H9 (cell line): ENCODE data around the gene C1QB. TPM values are rescaled to one million over a fixed set of nuclear protein-coding genes. Genes with fewer than 3 reads are reported as not detected.

Source experiments
- DNase-seq: peaks from one replicate; pipeline ENCODE4 v3.0.0-alpha.2; 2017
- H2AFZ ChIP-seq: one replicate; pipeline ENCODE4 v1.6.1; 2013; ENCODE audit warnings: mild to moderate bottlenecking, low read length, control low read depth, moderate library complexity
- H2AK5ac ChIP-seq: 2 replicates; pipeline ENCODE4 v1.6.1; 2013; ENCODE audit warnings: low read length, control low read depth, mixed read lengths; ENCODE audit not compliant: insufficient read length
- H2BK120ac ChIP-seq: one replicate; pipeline ENCODE4 v1.6.1; 2013; ENCODE audit warnings: low read depth, mild to moderate bottlenecking, low read length, control low read depth, inconsistent platforms; ENCODE audit not compliant: poor library complexity, severe bottlenecking
- H2BK12ac ChIP-seq: 2 replicates; pipeline ENCODE4 v1.6.1; 2013; ENCODE audit warnings: low read length, control low read depth, mixed read lengths, low read depth; ENCODE audit not compliant: insufficient read length
- H2BK15ac ChIP-seq: 2 replicates; pipeline ENCODE4 v1.6.1; 2013; ENCODE audit warnings: low read depth, low read length, control low read depth
- H2BK20ac ChIP-seq: one replicate; pipeline ENCODE4 v1.6.1; 2013; ENCODE audit warnings: low read depth, mild to moderate bottlenecking, low read length, control low read depth, inconsistent platforms; ENCODE audit not compliant: poor library complexity, severe bottlenecking
- H2BK5ac ChIP-seq: 2 replicates; pipeline ENCODE4 v1.6.1; 2013; ENCODE audit warnings: low read length, control low read depth, mixed read lengths; ENCODE audit not compliant: insufficient read length
- H3K14ac ChIP-seq: 2 replicates; pipeline ENCODE4 v1.6.1; 2013; ENCODE audit warnings: low read length, control low read depth; ENCODE audit not compliant: insufficient read depth
- H3K18ac ChIP-seq: 2 replicates; pipeline ENCODE4 v1.6.1; 2013; ENCODE audit warnings: low read depth, mild to moderate bottlenecking, mixed read lengths, low read length, control low read depth; ENCODE audit not compliant: insufficient read length
- H3K23ac ChIP-seq: 2 replicates; pipeline ENCODE4 v1.6.1; 2013; ENCODE audit warnings: low read length, control low read depth, mixed read lengths, low read depth; ENCODE audit not compliant: insufficient read length
- H3K23me2 ChIP-seq: 2 replicates; pipeline ENCODE4 v1.6.1; 2013; ENCODE audit warnings: low read depth, mild to moderate bottlenecking, mixed read lengths, low read length, control low read depth; ENCODE audit not compliant: insufficient read length, poor library complexity, severe bottlenecking
- H3K27ac ChIP-seq: 2 replicates; pipeline ENCODE4 v1.5.1; 2013; ENCODE audit warnings: low read length, control low read depth, mixed read lengths, low read depth; ENCODE audit not compliant: insufficient read length
- H3K27me3 ChIP-seq: 2 replicates; pipeline ENCODE4 v1.6.1; 2013; ENCODE audit warnings: low read length, control low read depth, inconsistent platforms; ENCODE audit not compliant: insufficient read depth
- H3K4ac ChIP-seq: 2 replicates; pipeline ENCODE4 v1.6.1; 2013; ENCODE audit warnings: low read depth, mild to moderate bottlenecking, control low read depth, inconsistent platforms, low read length, moderate library complexity
- H3K4me1 ChIP-seq: 2 replicates; pipeline ENCODE4 v1.6.1; 2013; ENCODE audit warnings: low read length, control low read depth, inconsistent platforms; ENCODE audit not compliant: insufficient read depth
- H3K4me2 ChIP-seq: 2 replicates; pipeline ENCODE4 v1.6.1; 2013; ENCODE audit warnings: low read length, control low read depth, mixed read lengths; ENCODE audit not compliant: insufficient read length, insufficient read depth
- H3K56ac ChIP-seq: 2 replicates; pipeline ENCODE4 v1.6.1; 2013; ENCODE audit warnings: low read depth, mild to moderate bottlenecking, mixed read lengths, low read length, control low read depth; ENCODE audit not compliant: insufficient read length
- H3K79me1 ChIP-seq: 2 replicates; pipeline ENCODE4 v1.6.1; 2013; ENCODE audit warnings: low read depth, mild to moderate bottlenecking, moderate library complexity, low read length, control low read depth, inconsistent platforms; ENCODE audit not compliant: insufficient read depth, poor library complexity, severe bottlenecking
- H3K79me2 ChIP-seq: 2 replicates; pipeline ENCODE4 v1.6.1; 2013; ENCODE audit warnings: low read length, control low read depth, inconsistent platforms; ENCODE audit not compliant: insufficient read depth
- H3K9ac ChIP-seq: 2 replicates; pipeline ENCODE4 v1.6.1; 2013; ENCODE audit warnings: low read length, control low read depth, mixed read lengths; ENCODE audit not compliant: insufficient read length; ENCODE audit errors: extremely low read depth
- H3K9me3 ChIP-seq: one replicate; pipeline ENCODE4 v1.6.1; 2013; ENCODE audit warnings: low read depth, low read length, inconsistent platforms; ENCODE audit not compliant: control insufficient read depth
- H3T11ph ChIP-seq: one replicate; pipeline ENCODE4 v1.6.1; 2013; ENCODE audit warnings: mild to moderate bottlenecking, low read length, control low read depth, inconsistent platforms
- H4K20me1 ChIP-seq: one replicate; pipeline ENCODE4 v1.6.1; 2013; ENCODE audit not compliant: control insufficient read depth, insufficient read length, insufficient read depth
- H4K5ac ChIP-seq: 2 replicates; pipeline ENCODE4 v1.6.1; 2013; ENCODE audit warnings: low read depth, mild to moderate bottlenecking, mixed read lengths, low read length, control low read depth; ENCODE audit not compliant: insufficient read length
- H4K8ac ChIP-seq: replicated peaks from 2 replicates; pipeline ENCODE4 v1.6.1; 2013; ENCODE audit warnings: low read length, control low read depth, mixed read lengths, low read depth; ENCODE audit not compliant: insufficient read length
- H4K91ac ChIP-seq: 2 replicates; pipeline ENCODE4 v1.6.1; 2013; ENCODE audit warnings: low read depth, mild to moderate bottlenecking, moderate library complexity, mixed read lengths, low read length, control low read depth; ENCODE audit not compliant: insufficient read length
- H3K27ac Mint-ChIP-seq, 3 experiments: 2 replicates in 2 of 3; 3 replicates in 1 of 3; pipeline ENCODE4 v1.8.0; 2020 to 2021; ENCODE audit warnings: mixed read lengths in 3 of 3, mild to moderate bottlenecking in 1 of 3, moderate library complexity in 1 of 3
- H3K27me3 Mint-ChIP-seq: 2 replicates; pipeline ENCODE4 v1.8.0; 2021; ENCODE audit warnings: low read depth, mild to moderate bottlenecking, moderate library complexity, mixed read lengths
- H3K36me3 Mint-ChIP-seq, 3 experiments: 2 replicates in 2 of 3; 3 replicates in 1 of 3; pipeline ENCODE4 v1.8.0; 2020 to 2021; ENCODE audit warnings: low read depth in 3 of 3, mixed read lengths in 3 of 3; ENCODE audit not compliant: insufficient read depth in 1 of 3
- H3K4me1 Mint-ChIP-seq, 2 experiments: 2 replicates each; pipeline ENCODE4 v1.8.0; 2020; ENCODE audit warnings: mixed read lengths in 2 of 2
- H3K4me3 Mint-ChIP-seq, 2 experiments: 2 replicates in 1 of 2; 3 replicates in 1 of 2; pipeline ENCODE4 v1.8.0; 2020 to 2021; ENCODE audit warnings: mild to moderate bottlenecking in 2 of 2, mixed read lengths in 2 of 2, moderate library complexity in 1 of 2
- H3K9me3 Mint-ChIP-seq, 2 experiments: 2 replicates in 1 of 2; 3 replicates in 1 of 2; pipeline ENCODE4 v1.8.0; 2020; ENCODE audit warnings: mild to moderate bottlenecking in 2 of 2, mixed read lengths in 2 of 2, moderate library complexity in 1 of 2
- CTCF ChIP-seq: fragments of 200-600 bp; sonication (generic); conservative IDR thresholded peaks from 3 replicates; pipeline ENCODE4 v1.8.0; 2021; ENCODE audit warnings: antibody characterized with exemption, mild to moderate bottlenecking
- WGBS: extraction: QIAGEN DNeasy Blood & Tissue Kit; methylation state at CpG from one replicate; pipeline ENCODE4 v1.1.7; 2013; ENCODE audit warnings: missing lambda C conversion rate, low lambda C conversion rate, mixed read lengths; ENCODE audit not compliant: insufficient read length; ENCODE audit errors: extremely low coverage; 5-methylcytosine and 5-hydroxymethylcytosine counted together
- total RNA-seq: library from RNA; stranded (reverse); gene quantifications from 2 replicates; pipeline ENCODE4 v1.2.1, GENCODE V29; 2021

Gene C1QB
- total RNA-seq, 1 experiment from 2014 or later: not detected

GRCh38 chr1:22613951-22614350, 39.1 kb upstream of the C1QB start:
- H3K9me3 Mint-ChIP-seq: peaks cover 0 to 3% of the 10 kb centered on the region in 2 experiments; a peak in 2 of 5 replicates

More at GRCh38 chr1:22613951-22614350, 39.1 kb upstream of the C1QB start:
- no peak overlapping the region for H2BK120ac ChIP-seq
- DNase-seq: no peak
- no peak overlapping the region for H3K18ac ChIP-seq
- H3K9me3 ChIP-seq: no peaks in the 10 kb centered on the region
- H3K27me3 Mint-ChIP-seq: peaks cover 60% of the 10 kb centered on the region
- H3K4ac ChIP-seq: no peak overlapping the region
- no peak overlapping the region for H3K23ac ChIP-seq
- H3K79me1 ChIP-seq: no peaks in the 10 kb centered on the region
- H4K5ac ChIP-seq: no peak overlapping the region
- WGBS: no CpG with 5 or more reads among the region's 12 CpGs
- no peak overlapping the region for H4K91ac ChIP-seq
- H2BK15ac ChIP-seq: no peak overlapping the region
- no peaks in the 10 kb centered on the region for H3K36me3 Mint-ChIP-seq
- no peak overlapping the region for H3K4me3 Mint-ChIP-seq
- no peaks in the 10 kb centered on the region for H3K27me3 ChIP-seq
- H3T11ph ChIP-seq: no peak overlapping the region
- no peak overlapping the region for H3K27ac Mint-ChIP-seq
- no peaks in the 10 kb centered on the region; the same call in 1 of the 2 replicates for H3K4me1 ChIP-seq
- peaks cover 26 to 64% of the 10 kb centered on the region in 2 experiments for H3K4me1 Mint-ChIP-seq
- H3K56ac ChIP-seq: no peak overlapping the region
- no peaks in the 10 kb centered on the region for H4K20me1 ChIP-seq
- no peak for TF ChIP-seq CTCF
- H2AK5ac ChIP-seq: no peak overlapping the region
- no peaks in the 10 kb centered on the region for H3K23me2 ChIP-seq
- H3K9ac ChIP-seq: no peak overlapping the region
- H3K4me2 ChIP-seq: no peak overlapping the region
- no peak overlapping the region for H3K27ac ChIP-seq
- H2BK20ac ChIP-seq: no peak overlapping the region
- H3K14ac ChIP-seq: no peak overlapping the region
- no peak overlapping the region for H2BK5ac ChIP-seq
- no peak overlapping the region for H2BK12ac ChIP-seq
- no peaks in the 10 kb centered on the region for H3K79me2 ChIP-seq
- no peak overlapping the region for H4K8ac ChIP-seq
- H2AFZ ChIP-seq: no peak overlapping the region
